ENCODE results near the gene LRP1. TPM values are rescaled to one million over a fixed set of nuclear protein-coding genes. Genes with fewer than 3 reads are reported as not detected.

LRP1 gene
- total and polyA plus RNA-seq, 4 donors: 36.8 to 992 (median 370) TPM

DNA sequence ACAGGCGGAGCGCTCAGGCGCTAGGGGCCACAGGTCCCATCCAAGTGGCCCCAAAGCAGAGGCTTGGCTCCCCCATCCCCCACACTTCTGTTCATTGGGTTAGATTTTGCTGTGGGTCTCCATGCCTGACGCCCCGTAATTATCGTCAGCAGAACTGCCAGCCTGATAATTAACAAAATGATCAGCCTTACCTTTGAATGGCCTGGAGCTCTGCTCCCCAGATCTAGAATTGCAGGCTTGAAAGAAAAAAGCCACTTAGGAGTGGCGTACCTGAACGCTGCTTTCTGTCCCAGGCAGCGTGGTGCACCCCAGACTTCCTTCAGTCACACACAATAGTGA, 47.8 kb downstream of the LRP1 start:
- H3K4me1 ChIP-seq (ENCODE audit: control insufficient read depth in 1 of 2, insufficient read depth in 2 of 2, low read length in 2 of 2): no peaks in the 10 kb centered on the region
- whole genome bisulfite sequencing, 2 donors: 89% methylated on average over 9 of the region's 9 CpGs
- no peak overlapping the region for H3K27ac ChIP-seq (ENCODE audit: low read depth in 1 of 2, low read length in 2 of 2)
- no peaks in the 10 kb centered on the region for H3K9me3 ChIP-seq (ENCODE audit: control insufficient read depth, low read length)
- ATAC-seq (ENCODE audit: low FRiP score) (no peak), DNase-seq (no peak)
- no peak overlapping the region for H3K4me3 ChIP-seq (ENCODE audit: low read length in 2 of 2)
- no peaks in the 10 kb centered on the region for H3K27me3 ChIP-seq (ENCODE audit: control insufficient read depth in 1 of 2, insufficient read depth in 2 of 2, low read length in 1 of 2)
- H3K36me3 ChIP-seq (ENCODE audit: control insufficient read depth in 1 of 2, insufficient read depth in 2 of 2, low read length in 1 of 2): peaks cover 0 to 11% of the 10 kb centered on the region in 2 donors
- intact Hi-C loops (cut with DNase I): loop anchor here in 1 of 2 donors (2.0 kb wide), 1 partner anchor 51 kb away; no protein-coding TSS in a partner anchor

GRCh38 chr12:57176846-57177245, 48.6 kb downstream of the LRP1 start:
- H3K36me3 ChIP-seq (ENCODE audit: control insufficient read depth in 1 of 2, insufficient read depth in 2 of 2, low read length in 1 of 2): peaks cover 0 to 11% of the 10 kb centered on the region in 2 donors
- intact Hi-C loops (cut with DNase I): loop anchor here in 1 of 2 donors (2.0 kb wide), 1 partner anchor 52 kb away; no protein-coding TSS in a partner anchor
- DNase-seq (no peak), ATAC-seq (ENCODE audit: low FRiP score) (no peak)
- no peak overlapping the region for H3K4me3 ChIP-seq (ENCODE audit: low read length in 2 of 2)
- no peak overlapping the region for H3K27ac ChIP-seq (ENCODE audit: low read depth in 1 of 2, low read length in 2 of 2)
- 85 to 88% methylated on average over 9 of the region's 9 CpGs for WGBS, 2 donors
- no peaks in the 10 kb centered on the region for H3K9me3 ChIP-seq (ENCODE audit: control insufficient read depth, low read length)
- H3K27me3 ChIP-seq (ENCODE audit: control insufficient read depth in 1 of 2, insufficient read depth in 2 of 2, low read length in 1 of 2): no peaks in the 10 kb centered on the region
- H3K4me1 ChIP-seq (ENCODE audit: control insufficient read depth in 1 of 2, insufficient read depth in 2 of 2, low read length in 2 of 2): no peaks in the 10 kb centered on the region

DNA sequence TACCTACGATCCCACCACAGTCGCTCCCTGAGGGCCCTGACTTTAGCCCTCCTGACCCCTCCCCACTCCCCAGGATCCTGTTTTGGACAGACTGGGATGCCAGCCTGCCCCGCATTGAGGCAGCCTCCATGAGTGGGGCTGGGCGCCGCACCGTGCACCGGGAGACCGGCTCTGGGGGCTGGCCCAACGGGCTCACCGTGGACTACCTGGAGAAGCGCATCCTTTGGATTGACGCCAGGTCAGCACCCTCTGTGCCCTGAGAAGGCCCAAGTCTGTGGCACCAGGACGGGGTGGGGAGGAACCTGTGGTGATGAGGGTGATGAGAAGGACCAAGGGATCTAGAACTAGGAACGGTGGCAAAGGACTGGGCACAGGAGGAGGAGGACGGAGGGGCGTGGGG, 49.1 kb downstream of the LRP1 start:
- no peak overlapping the region for H3K4me3 ChIP-seq (ENCODE audit: low read length in 2 of 2)
- H3K36me3 ChIP-seq (ENCODE audit: control insufficient read depth in 1 of 2, insufficient read depth in 2 of 2, low read length in 1 of 2): peaks cover 0 to 11% of the 10 kb centered on the region in 2 donors
- DNase-seq (no peak), ATAC-seq (ENCODE audit: low FRiP score) (no peak)
- intact Hi-C loops (cut with DNase I): loop anchor here in 1 of 2 donors (2.0 kb wide), 1 partner anchor 53 kb away; no protein-coding TSS in a partner anchor
- H3K4me1 ChIP-seq (ENCODE audit: control insufficient read depth in 1 of 2, insufficient read depth in 2 of 2, low read length in 2 of 2): no peaks in the 10 kb centered on the region
- H3K27me3 ChIP-seq (ENCODE audit: control insufficient read depth in 1 of 2, insufficient read depth in 2 of 2, low read length in 1 of 2): no peaks in the 10 kb centered on the region
- no peak overlapping the region for H3K27ac ChIP-seq (ENCODE audit: low read depth in 1 of 2, low read length in 2 of 2)
- 89 to 90% methylated on average over 16 of the region's 16 CpGs for WGBS, 2 donors
- no peaks in the 10 kb centered on the region for H3K9me3 ChIP-seq (ENCODE audit: control insufficient read depth, low read length)

DNA sequence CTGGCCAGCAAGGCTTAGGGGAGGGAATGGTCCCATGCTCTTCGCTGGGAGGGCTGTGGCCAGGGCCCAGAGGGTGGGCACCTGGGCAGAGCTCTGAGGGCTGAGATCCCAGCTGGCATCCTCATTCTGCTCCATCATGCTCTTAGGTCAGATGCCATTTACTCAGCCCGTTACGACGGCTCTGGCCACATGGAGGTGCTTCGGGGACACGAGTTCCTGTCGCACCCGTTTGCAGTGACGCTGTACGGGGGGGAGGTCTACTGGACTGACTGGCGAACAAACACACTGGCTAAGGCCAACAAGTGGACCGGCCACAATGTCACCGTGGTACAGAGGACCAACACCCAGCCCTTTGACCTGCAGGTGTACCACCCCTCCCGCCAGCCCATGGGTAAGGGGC, 49.9 kb downstream of the LRP1 start:
- no peak for ATAC-seq (ENCODE audit: low FRiP score)
- 83% methylated on average over 14 of the region's 14 CpGs for WGBS, 2 donors
- intact Hi-C loops (cut with DNase I): no loop called here
- Histone ChIP-seq H3K36me3 (ENCODE audit: control insufficient read depth in 1 of 2, insufficient read depth in 2 of 2, low read length in 1 of 2) (peaks cover 0 to 11% of the 10 kb centered on the region in 2 donors), H3K4me3 (ENCODE audit: low read length in 2 of 2) (no peak overlapping the region), H3K4me1 (ENCODE audit: control insufficient read depth in 1 of 2, insufficient read depth in 2 of 2, low read length in 2 of 2) (no peaks in the 10 kb centered on the region), H3K27ac (ENCODE audit: low read depth in 1 of 2, low read length in 2 of 2) (no peak overlapping the region), H3K27me3 (ENCODE audit: control insufficient read depth in 1 of 2, insufficient read depth in 2 of 2, low read length in 1 of 2) (no peaks in the 10 kb centered on the region), H3K9me3 (ENCODE audit: control insufficient read depth, low read length) (no peaks in the 10 kb centered on the region)
- no peak for DNase-seq

- no peak for ATAC-seq (ENCODE audit: low FRiP score)
- Histone ChIP-seq H3K27me3 (ENCODE audit: control insufficient read depth in 1 of 2, insufficient read depth in 2 of 2, low read length in 1 of 2) (no peaks in the 10 kb centered on the region), H3K4me3 (ENCODE audit: low read length in 2 of 2) (no peak overlapping the region), H3K27ac (ENCODE audit: low read depth in 1 of 2, low read length in 2 of 2) (no peak overlapping the region), H3K36me3 (ENCODE audit: control insufficient read depth in 1 of 2, insufficient read depth in 2 of 2, low read length in 1 of 2) (peaks cover 0 to 17% of the 10 kb centered on the region in 2 donors), H3K9me3 (ENCODE audit: control insufficient read depth, low read length) (no peaks in the 10 kb centered on the region), H3K4me1 (ENCODE audit: control insufficient read depth in 1 of 2, insufficient read depth in 2 of 2, low read length in 2 of 2) (no peaks in the 10 kb centered on the region)
- 86 to 89% methylated on average over 27 of the region's 27 CpGs for WGBS, 2 donors
- no peak for DNase-seq
- intact Hi-C loops (cut with DNase I): loop anchor here (5.0 kb wide), 2 partner anchors 107 to 112 kb away; no protein-coding TSS in a partner anchor
Observed at GRCh38 chr12:57179331-57180086, 51.2 kb downstream of the LRP1 start.

DNA sequence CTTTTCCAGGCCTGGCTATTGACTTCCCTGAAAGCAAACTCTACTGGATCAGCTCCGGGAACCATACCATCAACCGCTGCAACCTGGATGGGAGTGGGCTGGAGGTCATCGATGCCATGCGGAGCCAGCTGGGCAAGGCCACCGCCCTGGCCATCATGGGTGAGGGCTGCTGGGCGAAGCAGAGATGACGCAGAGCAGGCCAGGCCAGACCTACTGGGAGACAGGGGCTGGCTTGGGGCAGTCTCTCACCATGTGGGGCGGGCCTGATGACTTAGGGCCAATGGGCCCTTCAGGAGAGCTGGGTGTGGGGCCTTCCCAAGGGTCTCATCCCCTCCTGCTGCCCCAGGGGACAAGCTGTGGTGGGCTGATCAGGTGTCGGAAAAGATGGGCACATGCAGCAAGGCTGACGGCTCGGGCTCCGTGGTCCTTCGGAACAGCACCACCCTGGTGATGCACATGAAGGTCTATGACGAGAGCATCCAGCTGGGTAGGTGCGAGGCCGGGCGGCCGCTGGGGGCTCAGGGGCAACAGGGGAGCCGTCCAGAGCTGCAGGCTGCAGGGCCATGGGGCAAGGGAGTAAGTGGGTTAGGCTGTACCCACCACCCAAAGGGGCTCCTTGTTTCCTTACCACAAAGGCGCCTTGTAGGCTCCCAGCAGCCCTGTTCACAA, 52.2 kb downstream of the LRP1 start:
- 90% methylated on average over 20 of the region's 20 CpGs for WGBS, 2 donors
- intact Hi-C loops (cut with DNase I): loop anchor here (5.0 kb wide), 2 partner anchors 108 to 113 kb away; no protein-coding TSS in a partner anchor
- no peak for DNase-seq
- H3K27ac ChIP-seq (ENCODE audit: low read depth in 1 of 2, low read length in 2 of 2): no peak overlapping the region
- H3K4me1 ChIP-seq (ENCODE audit: control insufficient read depth in 1 of 2, insufficient read depth in 2 of 2, low read length in 2 of 2): no peaks in the 10 kb centered on the region
- no peak for ATAC-seq (ENCODE audit: low FRiP score)
- no peaks in the 10 kb centered on the region for H3K9me3 ChIP-seq (ENCODE audit: control insufficient read depth, low read length)
- H3K27me3 ChIP-seq (ENCODE audit: control insufficient read depth in 1 of 2, insufficient read depth in 2 of 2, low read length in 1 of 2): no peaks in the 10 kb centered on the region
- H3K36me3 ChIP-seq (ENCODE audit: control insufficient read depth in 1 of 2, insufficient read depth in 2 of 2, low read length in 1 of 2): peaks cover 0 to 21% of the 10 kb centered on the region in 2 donors
- H3K4me3 ChIP-seq (ENCODE audit: low read length in 2 of 2): no peak overlapping the region

DNA sequence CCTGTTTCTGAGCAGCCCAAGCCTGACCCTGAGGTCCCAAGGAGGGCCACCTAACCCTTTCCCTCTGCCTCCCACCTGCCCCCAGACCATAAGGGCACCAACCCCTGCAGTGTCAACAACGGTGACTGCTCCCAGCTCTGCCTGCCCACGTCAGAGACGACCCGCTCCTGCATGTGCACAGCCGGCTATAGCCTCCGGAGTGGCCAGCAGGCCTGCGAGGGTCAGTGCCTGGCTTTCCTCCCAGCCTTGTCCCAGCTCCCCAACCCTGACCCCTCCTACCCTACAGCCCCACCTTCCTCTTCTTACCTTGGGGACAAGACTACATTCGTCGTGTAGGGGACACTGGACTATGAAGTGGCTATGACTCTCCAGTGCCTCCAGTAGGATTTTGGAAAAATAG, 52.8 kb downstream of the LRP1 start:
- no peak for ATAC-seq (ENCODE audit: low FRiP score)
- 61 to 67% methylated on average over 9 of the region's 9 CpGs for WGBS, 2 donors
- no peak overlapping the region for H3K4me3 ChIP-seq (ENCODE audit: low read length in 2 of 2)
- intact Hi-C loops (cut with DNase I): loop anchor here (5.0 kb wide), 2 partner anchors 109 to 114 kb away; no protein-coding TSS in a partner anchor
- H3K27ac ChIP-seq (ENCODE audit: low read depth in 1 of 2, low read length in 2 of 2): no peak overlapping the region
- H3K36me3 ChIP-seq (ENCODE audit: control insufficient read depth in 1 of 2, insufficient read depth in 2 of 2, low read length in 1 of 2): peaks cover 0 to 23% of the 10 kb centered on the region in 2 donors
- no peaks in the 10 kb centered on the region for H3K27me3 ChIP-seq (ENCODE audit: control insufficient read depth in 1 of 2, insufficient read depth in 2 of 2, low read length in 1 of 2)
- no peak for DNase-seq
- no peaks in the 10 kb centered on the region for H3K9me3 ChIP-seq (ENCODE audit: control insufficient read depth, low read length)
- H3K4me1 ChIP-seq (ENCODE audit: control insufficient read depth in 1 of 2, insufficient read depth in 2 of 2, low read length in 2 of 2): no peaks in the 10 kb centered on the region

DNA sequence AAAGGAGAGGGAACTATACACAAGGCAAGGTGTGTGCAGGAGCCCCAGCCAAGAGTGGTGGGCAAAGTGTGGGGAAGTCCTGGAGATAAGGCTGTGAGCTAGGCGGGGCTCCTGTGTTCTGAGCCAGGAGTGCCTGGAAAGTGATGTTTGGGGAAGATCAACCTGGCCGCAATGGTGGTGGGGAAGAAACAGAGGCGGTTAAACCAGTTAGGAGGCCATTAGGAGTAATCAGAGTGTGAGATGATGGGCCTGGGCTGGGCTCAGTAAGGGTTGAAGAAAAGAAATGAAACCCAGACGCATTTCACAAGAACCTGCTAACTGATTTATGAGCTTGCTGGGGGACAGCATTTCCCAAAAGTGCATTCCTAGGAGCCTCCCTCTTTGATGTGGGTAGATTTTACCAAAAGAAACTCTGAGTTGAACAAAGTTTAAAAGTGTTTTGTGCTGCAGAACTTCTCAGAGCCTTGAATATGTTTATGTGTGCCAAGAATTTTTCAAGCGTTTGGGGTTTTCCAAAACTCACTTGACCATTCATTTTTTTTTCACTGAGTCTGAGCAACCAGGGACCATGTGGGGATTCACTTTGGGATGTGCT, 53.4 kb downstream of the LRP1 start:
- Histone ChIP-seq H3K27ac (ENCODE audit: low read depth in 1 of 2, low read length in 2 of 2) (no peak overlapping the region), H3K4me1 (ENCODE audit: control insufficient read depth in 1 of 2, insufficient read depth in 2 of 2, low read length in 2 of 2) (no peaks in the 10 kb centered on the region), H3K27me3 (ENCODE audit: control insufficient read depth in 1 of 2, insufficient read depth in 2 of 2, low read length in 1 of 2) (no peaks in the 10 kb centered on the region), H3K9me3 (ENCODE audit: control insufficient read depth, low read length) (no peaks in the 10 kb centered on the region), H3K4me3 (ENCODE audit: low read length in 2 of 2) (no peak overlapping the region), H3K36me3 (ENCODE audit: control insufficient read depth in 1 of 2, insufficient read depth in 2 of 2, low read length in 1 of 2) (peaks cover 0 to 23% of the 10 kb centered on the region in 2 donors)
- DNase-seq (no peak), ATAC-seq (ENCODE audit: low FRiP score) (no peak)
- intact Hi-C loops (cut with DNase I): loop anchor here (2.0 to 5.0 kb wide), 3 partner anchors 57 to 114 kb away; no protein-coding TSS in a partner anchor
- 61 to 65% methylated on average over 5 of the region's 5 CpGs for WGBS, 2 donors
